IMR-90 (cell line): ENCODE measurements around the gene VAT1. TPM values are rescaled to one million over a fixed set of nuclear protein-coding genes. Genes with fewer than 3 reads are reported as not detected.
A peak's percentile ranks its signal among the peaks of the same experiment; 100 is the strongest.

Source experiments
- ATAC-seq: fragments of 200-7000 bp; cut with Tn5 transposase; 2 replicates; pipeline ENCODE4 v1.9.1; 2020; ENCODE audit warnings: low read depth, mild to moderate bottlenecking, moderate library complexity
- BruUV-seq: library from RNA; stranded (reverse); fragments of 400-500 nt; replicated peaks from 2 replicates; lab custom pipeline; 2021; lab: Mats Ljungman, UMichigan
- CTCF ChIA-PET: fragments of 300-600 bp; formaldehyde crosslinking; extraction: SDS; loops from one replicate; lab custom pipeline; 2021; ENCODE audit warnings: antibody characterized with exemption; lab: Yijun Ruan, JAX
- POLR2A ChIA-PET: fragments of 300-600 bp; sonication (Branson Sonifier 250); formaldehyde crosslinking; loops from one replicate; lab custom pipeline; 2022; ENCODE audit warnings: antibody characterized with exemption; ENCODE audit not compliant: unreplicated experiment; lab: Charles Lee
- DNase-seq: peaks from one replicate; pipeline ENCODE4 v3.0.0; 2013
- H2AFZ ChIP-seq: replicated peaks from 2 replicates; pipeline ENCODE3; 2013; ENCODE audit warnings: low read length, mild to moderate bottlenecking; ENCODE audit not compliant: poor library complexity
- H2AK5ac ChIP-seq: 2 replicates; pipeline ENCODE4 v1.6.1; 2013; ENCODE audit warnings: low read depth, low read length, inconsistent platforms
- H2AK9ac ChIP-seq: replicated peaks from 2 replicates; pipeline ENCODE3; 2013; ENCODE audit warnings: mild to moderate bottlenecking, low read depth, low read length, moderate library complexity; ENCODE audit not compliant: poor library complexity
- H2BK120ac ChIP-seq: 2 replicates; pipeline ENCODE4 v1.6.1; 2013; ENCODE audit warnings: low read depth, low read length, inconsistent platforms
- H2BK15ac ChIP-seq: 3 replicates; pipeline ENCODE4 v1.6.1; 2013; ENCODE audit warnings: low read depth, low read length, inconsistent platforms
- H2BK20ac ChIP-seq: 2 replicates; pipeline ENCODE4 v1.6.1; 2013; ENCODE audit warnings: low read depth, mild to moderate bottlenecking, inconsistent platforms, low read length, moderate library complexity
- H2BK5ac ChIP-seq: 2 replicates; pipeline ENCODE4 v1.6.1; 2013; ENCODE audit warnings: mild to moderate bottlenecking, low read depth, low read length, inconsistent platforms; ENCODE audit not compliant: poor library complexity, severe bottlenecking
- H3K14ac ChIP-seq: replicated peaks from 2 replicates; pipeline ENCODE4 v1.6.1; 2013; ENCODE audit warnings: low read depth, low read length, inconsistent platforms
- H3K18ac ChIP-seq: 2 replicates; pipeline ENCODE4 v1.6.1; 2013; ENCODE audit warnings: low read depth, low read length, control low read depth
- H3K23ac ChIP-seq: 2 replicates; pipeline ENCODE4 v1.6.1; 2013; ENCODE audit warnings: low read depth, low read length, inconsistent platforms
- H3K27ac ChIP-seq: 2 replicates; pipeline ENCODE4 v1.5.1; 2013; ENCODE audit warnings: mild to moderate bottlenecking, control low read depth, low read length; ENCODE audit not compliant: insufficient read depth
- H3K27me3 ChIP-seq: 2 replicates; pipeline ENCODE4 v1.6.1; 2013; ENCODE audit warnings: low read length; ENCODE audit not compliant: control insufficient read depth, insufficient read depth
- H3K36me3 ChIP-seq: 2 replicates; pipeline ENCODE4 v1.6.1; 2013; ENCODE audit warnings: low read length, mixed read lengths; ENCODE audit not compliant: control insufficient read depth, insufficient read depth
- H3K4ac ChIP-seq: 2 replicates; pipeline ENCODE4 v1.6.1; 2013; ENCODE audit warnings: low read depth, low read length, inconsistent platforms
- H3K4me1 ChIP-seq: 2 replicates; pipeline ENCODE4 v1.6.1; 2013; ENCODE audit warnings: low read length, mixed read lengths; ENCODE audit not compliant: control insufficient read depth, insufficient read depth
- H3K4me2 ChIP-seq: 2 replicates; pipeline ENCODE4 v1.6.1; 2013; ENCODE audit warnings: low read depth, mild to moderate bottlenecking, control low read depth, low read length, moderate library complexity
- H3K4me3 ChIP-seq: 2 replicates; pipeline ENCODE4 v1.5.1; 2013; ENCODE audit warnings: low read depth, mild to moderate bottlenecking, control low read depth, low read length, moderate library complexity; ENCODE audit not compliant: insufficient read depth
- H3K56ac ChIP-seq: 2 replicates; pipeline ENCODE4 v1.6.1; 2013; ENCODE audit warnings: low read length, inconsistent platforms; ENCODE audit not compliant: insufficient read depth; ENCODE audit errors: extremely low read depth
- H3K79me1 ChIP-seq, 2 experiments: 2 replicates each; pipeline ENCODE4 v1.6.1; 2013; ENCODE audit warnings: low read length in 2 of 2, inconsistent platforms in 1 of 2, low read depth in 1 of 2
- H3K9ac ChIP-seq: 2 replicates; pipeline ENCODE4 v1.6.1; 2013; ENCODE audit warnings: low read depth, low read length, control low read depth
- H3K9me1 ChIP-seq: 2 replicates; pipeline ENCODE4 v1.6.1; 2013; ENCODE audit warnings: low read length, inconsistent platforms; ENCODE audit not compliant: insufficient read depth
- H3K9me3 ChIP-seq: 2 replicates; pipeline ENCODE4 v1.6.1; 2013; ENCODE audit warnings: low read length; ENCODE audit not compliant: control insufficient read depth, insufficient read depth
- H4K20me1 ChIP-seq: 2 replicates; pipeline ENCODE4 v1.6.1; 2013; ENCODE audit warnings: low read length, inconsistent platforms; ENCODE audit not compliant: insufficient read depth
- H4K5ac ChIP-seq: 2 replicates; pipeline ENCODE4 v1.6.1; 2013; ENCODE audit warnings: mild to moderate bottlenecking, low read depth, low read length, control low read depth
- H4K8ac ChIP-seq, 2 experiments: 2 replicates each; pipeline ENCODE4 v1.6.1; 2013; ENCODE audit warnings: low read depth in 2 of 2, low read length in 2 of 2, control low read depth in 1 of 2, inconsistent platforms in 1 of 2
- H4K91ac ChIP-seq: 2 replicates; pipeline ENCODE4 v1.6.1; 2013; ENCODE audit warnings: low read depth, low read length, inconsistent platforms; ENCODE audit not compliant: insufficient read depth
- BHLHE40 ChIP-seq: fragments of 150-350 bp; IDR thresholded peaks from 2 replicates; pipeline ENCODE4 v1.6.1; 2016; ENCODE audit warnings: mild to moderate bottlenecking, low read depth, low read length
- CEBPB ChIP-seq: IDR thresholded peaks from 2 replicates; pipeline ENCODE4 v1.6.1; 2012; ENCODE audit warnings: low read depth, low read length, improper control_type of control experiment
- CHD1 ChIP-seq: IDR thresholded peaks from 2 replicates; pipeline ENCODE4 v1.6.1; 2012; ENCODE audit warnings: low read depth, low read length, improper control_type of control experiment
- MAFK ChIP-seq: IDR thresholded peaks from 2 replicates; pipeline ENCODE4 v1.6.1; 2012; ENCODE audit warnings: low read depth, low read length, improper control_type of control experiment
- MAZ ChIP-seq: IDR thresholded peaks from 2 replicates; pipeline ENCODE4 v1.6.1; 2012; ENCODE audit warnings: low read depth, mild to moderate bottlenecking, low read length, improper control_type of control experiment, moderate library complexity, borderline replicate concordance
- NFE2L2 ChIP-seq: fragments of 150-350 bp; IDR thresholded peaks from 2 replicates; pipeline ENCODE4 v1.6.1; 2016; ENCODE audit warnings: low read depth, mild to moderate bottlenecking, low read length
- POLR2A ChIP-seq: IDR thresholded peaks from 2 replicates; pipeline ENCODE4 v1.6.1; 2012; ENCODE audit warnings: mild to moderate bottlenecking, low read depth, low read length
- RAD21 ChIP-seq: IDR thresholded peaks from 2 replicates; pipeline ENCODE4 v1.6.1; 2012; ENCODE audit warnings: low read length, improper control_type of control experiment
- RFX5 ChIP-seq: IDR thresholded peaks from 2 replicates; pipeline ENCODE4 v1.8.0; 2012; ENCODE audit warnings: low read depth, mild to moderate bottlenecking, low read length, moderate library complexity
- WGBS, 2 experiments: methylation state at CpG; one replicate each; pipeline versions ENCODE4 v1.1.5 to v1.1.7; 2013; ENCODE audit warnings: missing lambda C conversion rate in 2 of 2; ENCODE audit not compliant: insufficient read length in 1 of 2; ENCODE audit errors: extremely low coverage in 2 of 2; 5-methylcytosine and 5-hydroxymethylcytosine counted together
- dilution Hi-C: fragments of 300-500 bp; cut with HindIII; formaldehyde crosslinking; loops from one replicate; pipeline ENCODE4 v1.14.3; 2018; ENCODE audit warnings: low sequenced_read_pairs; ENCODE audit not compliant: unreplicated experiment
- in situ Hi-C: fragments of 300-500 bp; cut with MboI; formaldehyde crosslinking; loops from 3 replicates; pipeline ENCODE4 v1.14.3; 2019; ENCODE audit warnings: low sequenced_read_pairs, inconsistent platforms, mixed read lengths
- intact Hi-C: fragments of 100-400 bp; cut with micrococcal nuclease; formaldehyde crosslinking; loops from 2 replicates; pipeline ENCODE4 v1.10.0; 2022
- polyA plus RNA-seq, 3 experiments: library from polyadenylated mRNA; depleted of rRNA; stranded (reverse); fragments of >200 nt; gene quantifications; 2 replicates each; pipeline ENCODE4 v1.2.3, GENCODE V29; 2012; ENCODE audit warnings: low replicate concordance in 1 of 3
- total RNA-seq: library from RNA; depleted of rRNA; stranded (reverse); fragments of >200 nt; gene quantifications from 2 replicates; pipeline ENCODE4 v1.2.3, GENCODE V29; 2012
- TF ChIP-seq, protein P1 (sequence below): fragments of 150-350 bp; IDR thresholded peaks from 2 replicates; pipeline ENCODE4 v1.6.1; 2017; ENCODE audit warnings: mild to moderate bottlenecking, antibody characterized with exemption, low read length, low read depth
- TF ChIP-seq, protein P2 (sequence below): conservative IDR thresholded peaks from 2 replicates; pipeline ENCODE4 v1.5.1; 2012; ENCODE audit warnings: mild to moderate bottlenecking, low read depth, low read length, improper control_type of control experiment

The VAT1 gene
- total and polyA plus RNA-seq, 2 of the 4 experiments (the other 2 are of a cell fraction) = 97.3 to 101 TPM

DNA sequence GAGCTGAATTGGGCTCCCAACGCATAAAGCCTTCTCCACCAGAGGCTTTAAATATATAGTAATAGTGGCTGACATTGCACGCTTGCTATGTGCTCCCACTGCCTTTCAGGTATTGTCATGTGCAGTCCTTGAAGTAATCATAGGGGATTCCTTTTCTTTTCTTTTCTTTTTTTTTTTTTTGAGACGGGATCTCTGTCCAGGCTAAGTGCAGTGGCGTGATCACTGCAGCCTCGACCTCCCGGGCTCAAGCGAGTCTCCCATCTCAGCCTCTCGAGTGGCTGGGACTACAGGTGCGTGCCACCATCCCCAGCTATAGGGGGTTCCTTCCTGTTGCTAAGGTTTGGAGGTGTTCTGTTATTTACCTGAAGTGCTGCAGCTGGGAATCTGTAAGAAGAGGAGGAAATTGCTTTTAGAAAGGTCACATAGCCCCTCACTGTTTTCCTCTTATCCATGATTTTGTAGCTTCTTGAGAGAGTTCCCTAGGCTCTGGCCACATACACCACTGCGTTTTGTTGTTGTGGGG lies 23.1 kb downstream of the VAT1 start (continued):
- TF ChIP-seq NFE2L2 = no peak

DNA sequence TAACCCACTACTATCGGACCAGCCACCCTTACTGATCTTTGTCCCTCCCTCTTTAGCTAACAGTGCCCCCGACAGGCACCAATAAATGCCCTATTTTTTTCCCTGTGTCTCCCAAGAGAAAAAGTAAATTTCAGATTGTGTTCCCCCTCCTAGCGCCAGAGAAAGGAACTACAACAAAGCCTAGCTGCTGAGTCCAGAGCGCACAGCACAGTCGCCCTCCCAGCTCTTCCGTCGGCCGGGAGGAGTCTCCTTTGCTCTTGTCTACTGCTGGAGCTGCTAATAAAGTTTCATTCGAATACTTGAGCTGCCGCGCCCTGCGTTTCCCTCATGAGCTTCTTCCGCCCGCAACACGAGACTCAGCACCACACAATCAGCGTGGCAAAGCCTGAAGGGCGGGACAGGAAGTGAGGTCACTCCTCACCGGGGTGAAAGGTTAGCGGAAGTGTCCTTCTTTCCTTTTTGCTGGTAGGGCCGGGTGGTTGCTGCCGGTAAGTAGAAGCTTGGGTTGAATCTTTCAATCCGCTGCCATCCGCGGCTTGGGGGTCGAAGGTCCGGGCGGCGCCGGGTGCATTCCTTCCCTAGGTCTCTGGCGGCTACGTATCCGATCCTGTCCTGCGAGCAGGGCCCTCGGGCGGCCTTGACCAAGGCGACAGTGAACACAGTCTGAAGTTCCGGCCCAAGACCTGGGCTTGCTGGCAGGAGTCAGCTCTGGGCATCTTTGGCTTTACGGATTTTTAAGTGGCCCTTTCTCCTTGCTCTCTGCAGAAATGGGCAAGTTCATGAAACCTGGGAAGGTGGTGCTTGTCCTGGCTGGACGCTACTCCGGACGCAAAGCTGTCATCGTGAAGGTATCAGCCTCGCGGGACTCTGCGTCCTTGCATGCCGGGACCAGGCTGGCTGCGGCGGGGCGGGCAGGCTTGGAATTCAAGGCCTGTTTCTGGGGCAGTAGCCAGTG lies 23.9 kb downstream of the VAT1 start, which contains the start of gene RPL27:
Gene RPL27, plus strand, starts transcription at position 436 of the 955 bp plus-strand sequence. Its CDS starts 332 bp downstream, at position 768.
- TSS peak; percentile 74 for BruUV-seq
- intact Hi-C loops = loop anchor here (1.0 to 10.0 kb wide), 2 partner anchors 155 to 317 kb away; no protein-coding TSS in a partner anchor
- peak; percentile 95 for ATAC-seq
- TF ChIP-seq CEBPB (no peak), RAD21 (peak; percentile 67), MAZ (peak; percentile 86), RFX5 (no peak), CHD1 (peak; percentile 88; the same call in 1 of the 2 replicates), POLR2A (peak; percentile 97), MAFK (peak; percentile 43; the same call in 1 of the 2 replicates), BHLHE40 (peak; percentile 97)
- TF ChIP-seq, protein P1, sequence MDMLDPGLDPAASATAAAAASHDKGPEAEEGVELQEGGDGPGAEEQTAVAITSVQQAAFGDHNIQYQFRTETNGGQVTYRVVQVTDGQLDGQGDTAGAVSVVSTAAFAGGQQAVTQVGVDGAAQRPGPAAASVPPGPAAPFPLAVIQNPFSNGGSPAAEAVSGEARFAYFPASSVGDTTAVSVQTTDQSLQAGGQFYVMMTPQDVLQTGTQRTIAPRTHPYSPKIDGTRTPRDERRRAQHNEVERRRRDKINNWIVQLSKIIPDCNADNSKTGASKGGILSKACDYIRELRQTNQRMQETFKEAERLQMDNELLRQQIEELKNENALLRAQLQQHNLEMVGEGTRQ = peak; percentile 76
- TF ChIP-seq, protein P2, sequence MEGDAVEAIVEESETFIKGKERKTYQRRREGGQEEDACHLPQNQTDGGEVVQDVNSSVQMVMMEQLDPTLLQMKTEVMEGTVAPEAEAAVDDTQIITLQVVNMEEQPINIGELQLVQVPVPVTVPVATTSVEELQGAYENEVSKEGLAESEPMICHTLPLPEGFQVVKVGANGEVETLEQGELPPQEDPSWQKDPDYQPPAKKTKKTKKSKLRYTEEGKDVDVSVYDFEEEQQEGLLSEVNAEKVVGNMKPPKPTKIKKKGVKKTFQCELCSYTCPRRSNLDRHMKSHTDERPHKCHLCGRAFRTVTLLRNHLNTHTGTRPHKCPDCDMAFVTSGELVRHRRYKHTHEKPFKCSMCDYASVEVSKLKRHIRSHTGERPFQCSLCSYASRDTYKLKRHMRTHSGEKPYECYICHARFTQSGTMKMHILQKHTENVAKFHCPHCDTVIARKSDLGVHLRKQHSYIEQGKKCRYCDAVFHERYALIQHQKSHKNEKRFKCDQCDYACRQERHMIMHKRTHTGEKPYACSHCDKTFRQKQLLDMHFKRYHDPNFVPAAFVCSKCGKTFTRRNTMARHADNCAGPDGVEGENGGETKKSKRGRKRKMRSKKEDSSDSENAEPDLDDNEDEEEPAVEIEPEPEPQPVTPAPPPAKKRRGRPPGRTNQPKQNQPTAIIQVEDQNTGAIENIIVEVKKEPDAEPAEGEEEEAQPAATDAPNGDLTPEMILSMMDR = peak; percentile 88

More for the DNA sequence above, 23.9 kb downstream of the VAT1 start, which contains the start of gene RPL27:
- peak within 1 kb of the TSS; percentile 91 for H3K9ac ChIP-seq
- peaks cover 24% of the 10 kb centered on the region for H3K36me3 ChIP-seq
- peak within 1 kb of the TSS; percentile 96 for H2AK5ac ChIP-seq
- H3K4me3 ChIP-seq = peak within 1 kb of the TSS; percentile 64
- H2BK120ac ChIP-seq = peak within 1 kb of the TSS; percentile 48; the same call in 1 of the 2 replicates
- peak within 1 kb of the TSS; percentile 5 for H3K18ac ChIP-seq
- CTCF ChIA-PET = interaction anchor here (0.6 to 1.9 kb wide), 9 partner anchors 11 to 320 kb away, joined by 3 to 9 read pairs (median 3); partner anchors contain the start of gene PTGES3L
- dilution Hi-C loops = no loop called here
- peaks cover 12 to 45% of the 10 kb centered on the region in 2 experiments; a peak in 3 of 4 replicates for H3K79me1 ChIP-seq
- H3K14ac ChIP-seq = peak within 1 kb of the TSS; percentile 93
- H3K4ac ChIP-seq = peak within 1 kb of the TSS; percentile 94
- peak within 1 kb of the TSS; percentile 79 for H2AK9ac ChIP-seq
- H3K9me3 ChIP-seq = no peaks in the 10 kb centered on the region
- H2BK15ac ChIP-seq = no peak within 1 kb of the TSS; the same call in 2 of the 3 replicates
- no peak within 1 kb of the TSS for H2BK20ac ChIP-seq
- H3K4me2 ChIP-seq = peak within 1 kb of the TSS; percentile 98
- peak within 1 kb of the TSS; percentile 87 for H2AFZ ChIP-seq
- peaks cover 6% of the 10 kb centered on the region for H3K4me1 ChIP-seq
- 0% methylated on average over 22 of the region's 49 CpGs; no CpG with 5 or more reads in 1 of the 2 experiments for WGBS, 2 experiments
- POLR2A ChIA-PET = interaction anchor here (0.6 to 1.6 kb wide), 9 partner anchors 8 to 362 kb away, joined by 3 to 6 read pairs (median 5); partner anchors contain the start of genes IFI35, PTGES3L and RUNDC1
- H4K8ac ChIP-seq = peak within 1 kb of the TSS; percentile 68 to 91
- H3K27ac ChIP-seq = peak within 1 kb of the TSS; percentile 86
- H3K27me3 ChIP-seq = no peaks in the 10 kb centered on the region
- peak within 1 kb of the TSS; percentile 92 for H2BK5ac ChIP-seq
- H3K23ac ChIP-seq = peak within 1 kb of the TSS; percentile 83
- H4K20me1 ChIP-seq = peaks cover 30% of the 10 kb centered on the region; the same call in 1 of the 2 replicates
- 0 out of 2 replicates have a peak, but pooled peaks cover 3% of the 10 kb centered on the region for H3K9me1 ChIP-seq
- in situ Hi-C loops = loop anchor here (25.0 kb wide), 1 partner anchor 364 kb away; no protein-coding TSS in a partner anchor
- peak; percentile 100 for DNase-seq
- peak within 1 kb of the TSS; percentile 88 for H3K56ac ChIP-seq
- H4K91ac ChIP-seq = peak within 1 kb of the TSS; percentile 73
- peak within 1 kb of the TSS; percentile 77 for H4K5ac ChIP-seq
